Endodermal cell (in vitro differentiated cells): ENCODE results near the gene FIGLA. TPM values are rescaled to one million over a fixed set of nuclear protein-coding genes. Genes with fewer than 3 reads are reported as not detected.

Source experiments
- DNase-seq: peaks from one replicate; pipeline ENCODE4 v3.0.0-alpha.2; 2017
- H3K27ac ChIP-seq: 2 replicates; pipeline ENCODE4 v1.5.1; 2013; ENCODE audit warnings: mild to moderate bottlenecking, low read depth, low read length, moderate library complexity
- H3K27me3 ChIP-seq: 2 replicates; pipeline ENCODE4 v1.6.1; 2013; ENCODE audit warnings: mild to moderate bottlenecking, low read length, moderate library complexity; ENCODE audit not compliant: insufficient read depth, control insufficient read depth, poor library complexity, severe bottlenecking
- H3K36me3 ChIP-seq: 2 replicates; pipeline ENCODE4 v1.7.0; 2013; ENCODE audit warnings: mild to moderate bottlenecking, low read length, moderate library complexity; ENCODE audit not compliant: control insufficient read depth, insufficient read depth
- H3K4me1 ChIP-seq: one replicate; pipeline ENCODE4 v1.7.0; 2013; ENCODE audit warnings: low read length; ENCODE audit not compliant: control insufficient read depth, insufficient read depth
- H3K4me3 ChIP-seq: 2 replicates; pipeline ENCODE4 v1.5.1; 2013; ENCODE audit warnings: mild to moderate bottlenecking, low read length, moderate library complexity
- H3K9ac ChIP-seq: 2 replicates; pipeline ENCODE4 v1.6.1; 2013; ENCODE audit warnings: mild to moderate bottlenecking, low read length, moderate library complexity; ENCODE audit not compliant: poor library complexity, severe bottlenecking; ENCODE audit errors: extremely low read depth
- H3K9me3 ChIP-seq: 2 replicates; pipeline ENCODE4 v1.6.1; 2013; ENCODE audit warnings: mild to moderate bottlenecking, low read length, moderate library complexity; ENCODE audit not compliant: control insufficient read depth
- H3K27ac Mint-ChIP-seq: 2 replicates; pipeline ENCODE4 v1.8.0; 2020; ENCODE audit warnings: mixed read lengths
- H3K27me3 Mint-ChIP-seq: 2 replicates; pipeline ENCODE4 v1.8.0; 2021; ENCODE audit warnings: mild to moderate bottlenecking, mixed read lengths; ENCODE audit not compliant: insufficient read depth
- H3K36me3 Mint-ChIP-seq: 2 replicates; pipeline ENCODE4 v1.8.0; 2020; ENCODE audit warnings: low read depth, mixed read lengths
- H3K4me1 Mint-ChIP-seq: 2 replicates; pipeline ENCODE4 v1.8.0; 2020; ENCODE audit warnings: mixed read lengths
- H3K4me3 Mint-ChIP-seq: 2 replicates; pipeline ENCODE4 v1.8.0; 2020; ENCODE audit warnings: mild to moderate bottlenecking, moderate library complexity, mixed read lengths
- H3K9me3 Mint-ChIP-seq: 2 replicates; pipeline ENCODE4 v1.8.0; 2020; ENCODE audit warnings: mild to moderate bottlenecking, mixed read lengths
- CTCF ChIP-seq: fragments of 200-600 bp; sonication (generic); conservative IDR thresholded peaks from 2 replicates; pipeline ENCODE4 v1.5.0; 2021; ENCODE audit warnings: antibody characterized with exemption, mild to moderate bottlenecking
- WGBS, 2 experiments: methylation state at CpG; one replicate each; pipeline versions ENCODE4 v1.1.5 to v1.1.7; 2013; ENCODE audit warnings: missing lambda C conversion rate in 2 of 2, mixed read lengths in 1 of 2; ENCODE audit not compliant: insufficient coverage in 1 of 2, insufficient read length in 1 of 2; 5-methylcytosine and 5-hydroxymethylcytosine counted together
- total RNA-seq, 2 donors: library from RNA; stranded (reverse); fragmentation: NEBNext Ultra II Directional in 1 of 2; extraction: Animal tissue kit (Norgen Biotek cat#: 25700) in 1 of 2; gene quantifications; 2 replicates in 1 of 2; 3 replicates in 1 of 2; pipeline ENCODE4 v1.2.1, GENCODE V29; 2021

Gene FIGLA
- total RNA-seq, 2 donors from 2014 or later: not detected

- no peaks in the 10 kb centered on the region for H3K4me1 Mint-ChIP-seq
- peaks cover 46% of the 10 kb centered on the region for H3K27me3 Mint-ChIP-seq
- no peak overlapping the region for H3K4me3 Mint-ChIP-seq
Measured at GRCh38 chr2:70834881-70835280, 44.4 kb upstream of the FIGLA start.

DNA sequence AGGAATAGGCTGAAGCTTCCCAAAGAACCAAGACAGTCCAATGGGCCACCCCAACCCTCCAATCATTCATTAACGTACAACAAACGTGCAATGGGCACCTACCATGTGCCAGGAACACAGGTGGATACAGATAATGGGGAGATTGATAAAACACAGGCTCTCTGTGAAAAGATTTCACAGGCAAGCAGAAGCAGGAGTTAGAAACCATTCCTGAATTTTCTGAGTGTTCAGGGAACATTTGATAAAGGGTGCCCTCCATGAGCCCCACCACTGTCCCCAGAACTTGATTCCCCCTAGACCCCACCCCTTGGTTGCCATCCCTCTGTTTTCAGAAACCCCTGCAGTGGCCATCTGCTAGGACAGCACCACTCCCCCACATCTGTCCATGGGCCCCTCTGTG, 43.7 kb upstream of the FIGLA start:
- Mint-ChIP-seq H3K4me3 (no peak overlapping the region), H3K9me3 (no peaks in the 10 kb centered on the region), H3K36me3 (no peaks in the 10 kb centered on the region), H3K27me3 (peaks cover 51% of the 10 kb centered on the region), H3K4me1 (no peaks in the 10 kb centered on the region), H3K27ac (no peak overlapping the region)
- WGBS, 2 experiments: 85 to 88% methylated on average over 2 of the region's 2 CpGs
- no peak for DNase-seq
- no peak for TF ChIP-seq CTCF
- Histone ChIP-seq H3K4me1 (no peaks in the 10 kb centered on the region), H3K27ac (no peak overlapping the region), H3K36me3 (no peaks in the 10 kb centered on the region), H3K27me3 (peaks cover 6% of the 10 kb centered on the region), H3K9me3 (no peaks in the 10 kb centered on the region), H3K4me3 (no peak overlapping the region), H3K9ac (no peak overlapping the region)

More at GRCh38 chr2:70834881-70835280, 44.4 kb upstream of the FIGLA start:
- DNase-seq: no peak
- H3K27ac ChIP-seq: no peak overlapping the region
- Mint-ChIP-seq H3K36me3 (no peaks in the 10 kb centered on the region), H3K27ac (no peak overlapping the region), H3K9me3 (no peaks in the 10 kb centered on the region)
- no peak overlapping the region for H3K9ac ChIP-seq
- H3K36me3 ChIP-seq: no peaks in the 10 kb centered on the region
- H3K4me3 ChIP-seq: no peak overlapping the region
- no peaks in the 10 kb centered on the region for H3K4me1 ChIP-seq
- peaks cover 6% of the 10 kb centered on the region for H3K27me3 ChIP-seq
- TF ChIP-seq CTCF: no peak
- 82 to 85% methylated on average over 2 to 4 of the region's 4 CpGs for WGBS, 2 experiments
- no peaks in the 10 kb centered on the region for H3K9me3 ChIP-seq

- Mint-ChIP-seq H3K27me3 (peaks cover 49% of the 10 kb centered on the region), H3K4me1 (no peaks in the 10 kb centered on the region), H3K36me3 (no peaks in the 10 kb centered on the region), H3K4me3 (no peak overlapping the region), H3K9me3 (no peaks in the 10 kb centered on the region), H3K27ac (no peak overlapping the region)
- Histone ChIP-seq H3K27me3 (peaks cover 6% of the 10 kb centered on the region), H3K4me3 (no peak overlapping the region), H3K9me3 (no peaks in the 10 kb centered on the region), H3K4me1 (no peaks in the 10 kb centered on the region), H3K27ac (no peak overlapping the region), H3K9ac (no peak overlapping the region), H3K36me3 (no peaks in the 10 kb centered on the region)
- no peak for TF ChIP-seq CTCF
- no peak for DNase-seq
- WGBS, 2 experiments: 38 to 48% methylated on average over 1 of the region's 1 CpG
Measured at GRCh38 chr2:70833246-70833645, 42.8 kb upstream of the FIGLA start.
